ENCODE measurements around the gene WAPL. TPM values are rescaled to one million over a fixed set of nuclear protein-coding genes. Genes with fewer than 3 reads are reported as not detected.

WAPL gene
- total RNA-seq, 6 experiments from 2014 or later = 13.4 to 21.3 (median 18.8) TPM

DNA sequence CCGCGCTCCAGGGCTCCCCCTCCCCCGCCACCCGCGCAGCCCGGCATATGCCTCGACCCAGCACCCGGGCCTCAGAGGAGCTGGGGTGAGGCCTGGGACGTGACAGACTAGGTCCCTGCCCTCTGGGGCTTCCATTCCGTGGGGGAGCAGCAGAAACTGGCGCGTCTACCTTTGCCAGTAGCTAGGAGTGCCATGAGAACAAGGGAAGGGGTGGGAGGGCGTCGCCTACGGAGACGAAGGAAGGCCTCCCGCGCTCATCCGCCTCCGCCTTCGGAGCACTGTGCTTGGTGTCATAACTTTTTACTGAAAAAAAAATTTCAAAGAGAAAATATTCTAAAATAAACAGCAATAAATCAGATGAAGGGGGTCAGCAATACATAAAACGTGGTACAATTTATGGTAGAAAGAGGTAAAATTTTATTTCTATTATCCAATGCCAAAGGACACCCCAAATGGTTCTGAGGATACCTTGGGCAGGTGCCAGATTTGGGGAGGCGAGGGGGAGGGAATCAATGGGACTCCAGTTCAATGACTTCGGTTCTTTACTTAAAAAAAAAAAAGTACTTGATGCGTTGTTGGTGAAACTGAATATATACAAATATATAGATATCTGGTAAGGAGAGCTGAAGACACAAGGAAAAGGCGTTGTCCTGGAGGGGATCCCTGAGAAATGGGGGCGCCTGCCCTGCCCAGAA is 119.9 kb downstream of the WAPL start:
- H3K4me3 ChIP-seq = peak overlapping the region; percentile 59 to 76 (median 68)
- TF ChIP-seq, protein P1, sequence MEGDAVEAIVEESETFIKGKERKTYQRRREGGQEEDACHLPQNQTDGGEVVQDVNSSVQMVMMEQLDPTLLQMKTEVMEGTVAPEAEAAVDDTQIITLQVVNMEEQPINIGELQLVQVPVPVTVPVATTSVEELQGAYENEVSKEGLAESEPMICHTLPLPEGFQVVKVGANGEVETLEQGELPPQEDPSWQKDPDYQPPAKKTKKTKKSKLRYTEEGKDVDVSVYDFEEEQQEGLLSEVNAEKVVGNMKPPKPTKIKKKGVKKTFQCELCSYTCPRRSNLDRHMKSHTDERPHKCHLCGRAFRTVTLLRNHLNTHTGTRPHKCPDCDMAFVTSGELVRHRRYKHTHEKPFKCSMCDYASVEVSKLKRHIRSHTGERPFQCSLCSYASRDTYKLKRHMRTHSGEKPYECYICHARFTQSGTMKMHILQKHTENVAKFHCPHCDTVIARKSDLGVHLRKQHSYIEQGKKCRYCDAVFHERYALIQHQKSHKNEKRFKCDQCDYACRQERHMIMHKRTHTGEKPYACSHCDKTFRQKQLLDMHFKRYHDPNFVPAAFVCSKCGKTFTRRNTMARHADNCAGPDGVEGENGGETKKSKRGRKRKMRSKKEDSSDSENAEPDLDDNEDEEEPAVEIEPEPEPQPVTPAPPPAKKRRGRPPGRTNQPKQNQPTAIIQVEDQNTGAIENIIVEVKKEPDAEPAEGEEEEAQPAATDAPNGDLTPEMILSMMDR (IDR thresholded peaks at IDR 0.05) = no peak
- no peak for TF ChIP-seq POLR2A (IDR thresholded peaks at IDR 0.05)
- intact Hi-C loops (cut with DNase I) = no loop called here
- DNase-seq (peak; percentile 33 to 64 (median 52)), ATAC-seq (peak; percentile 1 to 18 (median 6))
- H3K27me3 ChIP-seq = no peaks in the 10 kb centered on the region
- no peaks in the 10 kb centered on the region for H3K36me3 ChIP-seq
- no peaks in the 10 kb centered on the region for H3K9me3 ChIP-seq
- H3K27ac ChIP-seq = peak overlapping the region; percentile 65 to 86 (median 77)
- H3K4me1 ChIP-seq = peaks cover 0 to 21% (median 3%) of the 10 kb centered on the region in 4 donors
- 12% methylated on average over 25 of the region's 27 CpGs for WGBS (ENCODE audit: insufficient coverage, low coverage, low lambda C conversion rate, missing lambda C conversion rate)

DNA sequence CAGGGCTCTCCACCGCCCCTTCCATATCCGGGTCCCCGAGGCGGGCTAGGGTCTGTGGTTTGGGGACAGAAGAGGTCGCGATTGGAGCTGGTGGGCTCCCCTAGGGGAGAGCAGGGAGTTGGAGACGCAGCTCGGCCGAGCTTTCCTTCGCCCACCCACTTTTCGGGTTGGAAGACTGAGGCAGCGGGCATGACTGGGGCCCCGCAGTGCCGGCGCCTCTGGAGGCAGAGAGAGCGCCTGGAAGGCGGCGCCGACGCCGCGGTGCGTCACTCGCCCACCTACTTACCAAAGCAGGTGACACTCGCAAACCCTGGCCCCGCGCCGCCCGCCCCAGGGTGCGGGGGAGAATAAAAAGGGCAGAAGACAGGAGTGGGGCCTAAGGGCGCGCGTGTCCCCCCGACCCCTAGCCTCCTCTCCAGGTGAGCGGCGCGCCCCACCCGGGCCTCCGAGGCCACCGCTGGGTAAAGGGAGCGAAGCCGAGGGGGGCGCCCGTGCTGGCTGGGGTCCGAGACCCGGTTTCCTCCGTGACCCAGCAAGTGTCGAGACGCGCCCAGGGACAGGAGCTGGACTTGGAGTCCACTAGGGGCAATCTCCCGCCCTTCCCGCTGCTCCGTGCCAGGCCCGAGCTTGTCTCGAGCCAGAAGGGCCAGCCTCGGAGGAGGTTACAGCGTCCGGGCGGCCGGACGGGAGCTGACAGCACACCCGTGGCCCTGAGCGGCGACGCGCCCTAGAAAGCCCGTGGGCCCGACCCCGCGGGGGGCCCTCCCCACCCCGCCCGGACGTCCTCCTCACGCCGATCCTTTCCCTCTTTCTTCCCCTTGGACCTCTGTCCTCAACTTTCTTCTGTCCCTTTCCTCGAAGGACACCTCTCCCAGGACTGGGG is 120.6 kb downstream of the WAPL start:
- ATAC-seq = peak; percentile 24 to 58 (median 38)

DNA sequence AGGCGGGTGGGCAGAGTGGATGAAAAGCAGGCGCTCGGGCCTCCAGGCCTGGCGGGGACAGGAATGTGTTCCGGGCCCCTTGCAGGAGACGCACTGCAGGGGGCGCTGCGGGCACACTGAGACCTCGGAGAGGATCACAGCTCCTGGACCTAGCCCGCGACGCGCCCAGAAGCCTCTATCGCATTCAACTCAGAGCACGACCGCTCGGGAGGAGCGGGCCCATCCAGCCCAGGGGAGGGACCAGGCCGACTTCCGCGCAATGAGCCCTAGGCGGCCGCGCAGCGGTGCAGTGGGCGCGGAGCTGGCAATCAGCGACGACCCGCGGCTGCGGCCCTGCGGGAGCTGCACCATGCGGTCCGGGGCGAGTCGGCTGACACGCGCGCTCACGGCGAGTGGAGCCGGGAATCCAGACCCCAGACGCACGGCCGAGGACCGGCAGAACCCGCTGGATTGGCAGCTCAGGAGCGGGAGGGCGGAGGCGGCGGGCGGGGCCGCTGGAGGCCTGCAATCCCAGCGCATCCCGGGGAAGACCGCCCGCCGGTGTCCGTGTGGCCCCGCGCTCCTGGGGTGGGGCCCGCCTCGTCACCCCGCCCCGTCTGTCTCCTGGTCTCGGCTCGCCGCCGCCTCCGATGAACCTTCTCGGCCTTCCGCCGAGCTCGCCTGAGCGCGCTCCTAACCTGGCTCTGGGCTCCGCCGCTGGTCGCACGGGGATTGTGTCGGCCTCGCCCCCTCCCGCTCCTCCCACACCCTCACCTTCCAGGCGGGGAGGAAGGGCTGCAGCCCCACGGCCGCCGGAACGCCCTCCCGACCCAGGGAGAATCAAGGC is 121.5 kb downstream of the WAPL start:
- intact Hi-C loops (cut with DNase I) = loop anchor here (5.0 to 10.0 kb wide), 2 partner anchors 135 to 182 kb away; no protein-coding TSS in a partner anchor
- Histone ChIP-seq H3K9me3 (no peaks in the 10 kb centered on the region), H3K36me3 (no peaks in the 10 kb centered on the region), H3K4me3 (peak overlapping the region; percentile 59 to 76 (median 68)), H3K27me3 (no peaks in the 10 kb centered on the region), H3K27ac (peak overlapping the region; percentile 65 to 86 (median 77)), H3K4me1 (peaks cover 0 to 21% (median 3%) of the 10 kb centered on the region in 4 donors)
- ATAC-seq (peak; percentile 81 to 97 (median 88)), DNase-seq (peak; percentile 98)
- 3% methylated on average over 7 of the region's 90 CpGs for WGBS (ENCODE audit: insufficient coverage, low coverage, low lambda C conversion rate, missing lambda C conversion rate)
- no peak for TF ChIP-seq POLR2A (IDR thresholded peaks at IDR 0.05)
- TF ChIP-seq, protein P1 (IDR thresholded peaks at IDR 0.05) = peak; percentile 98 to 99 (median 98)

More for the DNA sequence above, 120.6 kb downstream of the WAPL start:
- Histone ChIP-seq H3K9me3 (no peaks in the 10 kb centered on the region), H3K27ac (peak overlapping the region; percentile 65 to 86 (median 77)), H3K4me1 (peaks cover 0 to 21% (median 3%) of the 10 kb centered on the region in 4 donors), H3K27me3 (no peaks in the 10 kb centered on the region), H3K4me3 (peak overlapping the region; percentile 59 to 76 (median 68)), H3K36me3 (no peaks in the 10 kb centered on the region)
- intact Hi-C loops (cut with DNase I) = no loop called here
- DNase-seq = peak; percentile 71 to 80 (median 76)
- TF ChIP-seq POLR2A (IDR thresholded peaks at IDR 0.05) = no peak
- TF ChIP-seq, protein P1 (IDR thresholded peaks at IDR 0.05) = peak; percentile 14 to 28 (median 20)
- 0% methylated on average over 11 of the region's 76 CpGs for WGBS (ENCODE audit: insufficient coverage, low coverage, low lambda C conversion rate, missing lambda C conversion rate)

DNA sequence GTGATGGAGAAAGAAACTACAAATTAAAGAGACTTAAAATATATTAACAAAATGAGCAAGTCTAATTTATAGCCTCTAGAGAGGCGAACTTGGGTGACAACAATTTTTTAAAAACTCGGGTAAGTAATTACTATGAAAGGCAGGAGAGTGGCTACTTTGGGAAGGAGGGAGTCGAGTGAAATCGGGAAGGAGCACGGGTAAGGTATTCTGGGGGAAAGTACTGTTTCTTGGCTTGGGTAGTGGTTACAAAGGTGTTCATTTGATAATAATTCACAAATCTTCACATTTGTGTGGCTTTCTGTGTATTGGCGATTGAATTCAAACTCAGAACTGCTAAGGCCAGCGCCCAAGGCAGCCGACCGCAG is 122.1 kb downstream of the WAPL start:
- H3K27ac ChIP-seq = peak overlapping the region in 1 of 3 donors; percentile 86
- H3K27me3 ChIP-seq = no peaks in the 10 kb centered on the region
- 43% methylated on average over 6 of the region's 9 CpGs for WGBS (ENCODE audit: insufficient coverage, low coverage, low lambda C conversion rate, missing lambda C conversion rate)
- peak overlapping the region in 1 of 3 donors; percentile 76 for H3K4me3 ChIP-seq
- no peak for TF ChIP-seq POLR2A (IDR thresholded peaks at IDR 0.05)
- TF ChIP-seq, protein P1 (IDR thresholded peaks at IDR 0.05) = no peak
- intact Hi-C loops (cut with DNase I) = loop anchor here (5.0 to 10.0 kb wide), 2 partner anchors 135 to 183 kb away; no protein-coding TSS in a partner anchor
- H3K9me3 ChIP-seq = no peaks in the 10 kb centered on the region
- peaks cover 0 to 21% (median 3%) of the 10 kb centered on the region in 4 donors for H3K4me1 ChIP-seq
- ATAC-seq (no peak), DNase-seq (no peak)
- no peaks in the 10 kb centered on the region for H3K36me3 ChIP-seq

Measured in right lobe of liver (tissue), 6 donors.